K562 (cell line): Measurements from ENCODE around the gene NR6A1. TPM values are rescaled to one million over a fixed set of nuclear protein-coding genes. Genes with fewer than 3 reads are reported as not detected.

Source experiments
- ATAC-seq: fragments of 200-7000 bp; cut with Tn5 transposase; 3 replicates; pipeline ENCODE4 v1.9.1; 2020; ENCODE audit warnings: moderate library complexity
- BruUV-seq: library from RNA; stranded (reverse); fragments of 400-500 nt; replicated peaks from 2 replicates; lab custom pipeline; 2021; lab: Mats Ljungman, UMichigan
- CTCF ChIA-PET: fragments of 300-600 bp; formaldehyde crosslinking; extraction: SDS; loops from one replicate; lab custom pipeline; 2021; ENCODE audit warnings: low intra/inter-chr PET ratio; lab: Yijun Ruan, JAX
- POLR2A ChIA-PET: fragments of 300-600, 350-650 bp; sonication (Branson Sonifier 250); formaldehyde crosslinking; extraction: SDS; loops from one replicate; lab custom pipeline; 2021; ENCODE audit warnings: antibody characterized with exemption, inconsistent platforms; lab: Yijun Ruan, JAX
- DNase-seq, 4 experiments: peaks; one replicate each; pipeline versions ENCODE4 v3.0.0 to v3.0.0-alpha.2; 2011 to 2018; ENCODE audit warnings: low spot score in 3 of 4, mixed read lengths in 3 of 4; ENCODE audit errors: extremely low read depth in 1 of 4
- FAIRE-seq: peaks from 2 replicates; lab custom pipeline; 2011; peaks lifted over from hg19 to GRCh38; lab: Jason Lieb, UNC
- H2AFZ ChIP-seq: 2 replicates; pipeline ENCODE4 v1.6.0; 2011; ENCODE audit warnings: low read depth, low read length, control low read depth, inconsistent platforms
- H3K27ac ChIP-seq: fragments of 200-600 bp; 3 replicates; pipeline ENCODE4 v1.8.0; 2011; ENCODE audit warnings: low read depth, mild to moderate bottlenecking, control low read depth, inconsistent platforms, low read length, moderate library complexity, mixed read lengths; ENCODE audit errors: extremely low read depth
- H3K27me3 ChIP-seq, 2 experiments: fragments of 300-600 bp in 1 of 2; 2 replicates in 1 of 2; 3 replicates in 1 of 2; pipeline versions ENCODE4 v1.6.0 to v1.8.0; 2011; ENCODE audit warnings: inconsistent platforms in 2 of 2, low read length in 2 of 2, mild to moderate bottlenecking in 1 of 2, mixed read lengths in 1 of 2, moderate library complexity in 1 of 2; ENCODE audit not compliant: control insufficient read depth in 2 of 2, insufficient read depth in 2 of 2
- H3K36me3 ChIP-seq: fragments of 300-600 bp; 3 replicates; pipeline ENCODE4 v1.8.0; 2011; ENCODE audit warnings: mild to moderate bottlenecking, low read length, inconsistent platforms; ENCODE audit not compliant: control insufficient read depth, insufficient read depth
- H3K4me1 ChIP-seq, 2 experiments: fragments of 200-600 bp in 1 of 2; replicated peaks in 1 of 2; 2 replicates in 1 of 2; 3 replicates in 1 of 2; pipeline versions ENCODE4 v1.5.1 to v1.8.0; 2011; ENCODE audit warnings: inconsistent platforms in 2 of 2, low read length in 2 of 2, mild to moderate bottlenecking in 1 of 2, mixed read lengths in 1 of 2, moderate library complexity in 1 of 2; ENCODE audit not compliant: control insufficient read depth in 2 of 2, insufficient read depth in 2 of 2
- H3K4me2 ChIP-seq: 2 replicates; pipeline ENCODE4 v1.6.1; 2011; ENCODE audit warnings: low read length, control low read depth, inconsistent platforms, mixed read lengths; ENCODE audit not compliant: insufficient read depth
- H3K4me3 ChIP-seq: fragments of 200-600 bp; sonication (generic), shearing (Covaris generic); 2 replicates; pipeline ENCODE4 v1.5.1; 2016; ENCODE audit warnings: control low read depth, inconsistent platforms
- H3K79me2 ChIP-seq: fragments of 200-600 bp; 3 replicates; pipeline ENCODE4 v1.8.0; 2011; ENCODE audit warnings: low read length, inconsistent platforms; ENCODE audit not compliant: control insufficient read depth, insufficient read depth
- H3K9ac ChIP-seq, 2 experiments: 2 replicates each; pipeline versions ENCODE4 v1.6.0 to v1.6.1; 2011; ENCODE audit warnings: low read depth in 2 of 2, low read length in 2 of 2, control low read depth in 1 of 2, inconsistent platforms in 1 of 2, mild to moderate bottlenecking in 1 of 2, mixed read lengths in 1 of 2; ENCODE audit not compliant: insufficient read depth in 1 of 2
- H3K9me1 ChIP-seq: one replicate; pipeline ENCODE4 v1.6.0; 2011; ENCODE audit warnings: inconsistent platforms, mild to moderate bottlenecking, low read length, moderate library complexity; ENCODE audit not compliant: control insufficient read depth, insufficient read depth
- H3K9me3 ChIP-seq: replicated peaks from 2 replicates; pipeline ENCODE4 v1.5.1; 2011; ENCODE audit warnings: low read depth, low read length, inconsistent platforms; ENCODE audit not compliant: control insufficient read depth, insufficient read depth
- H4K20me1 ChIP-seq: replicated peaks from 2 replicates; pipeline ENCODE4 v1.6.1; 2011; ENCODE audit warnings: low read length, inconsistent platforms, mixed read lengths; ENCODE audit not compliant: control insufficient read depth, insufficient read depth
- BRD9 ChIP-seq: fragments of 450-650 bp; IDR thresholded peaks from 2 replicates; pipeline ENCODE4 v1.6.1; 2018; ENCODE audit warnings: low read depth; ENCODE audit not compliant: partially characterized antibody
- ZFP36 ChIP-seq: fragments of 150-350 bp; IDR thresholded peaks from 2 replicates; pipeline ENCODE4 v1.6.1; 2018; ENCODE audit warnings: low read length, low read depth; ENCODE audit not compliant: partially characterized antibody
- WGBS: fragments of 100-300 bp; shearing (Covaris generic); methylation state at CpG from one replicate; pipeline ENCODE4 v1.1.6; 2016; ENCODE audit warnings: low coverage, mixed read lengths; ENCODE audit not compliant: insufficient coverage; ENCODE audit errors: missing lambda C conversion rate; 5-methylcytosine and 5-hydroxymethylcytosine counted together
- in situ Hi-C: fragments of 300-500 bp; cut with MboI; formaldehyde crosslinking; loops from 4 replicates; pipeline ENCODE4 v1.15.0; 2018; ENCODE audit warnings: inconsistent platforms, mixed read lengths
- intact Hi-C: fragments of 100-400 bp; cut with micrococcal nuclease; formaldehyde crosslinking; loops from 2 replicates; pipeline ENCODE4 v1.14.2; 2022
- polyA plus RNA-seq, 8 experiments: library from polyadenylated mRNA; depleted of rRNA in 4 of 8; stranded (reverse) in 5 of 8; unstranded in 3 of 8; fragments of >200 nt; fragmentation: Nextera tagmentation in 2 of 8; fragmentation: Illumina TruSeq in 1 of 8; extraction: Ambion mirVana in 2 of 8; extraction: Trizol in 1 of 8; gene quantifications; 2 replicates each; pipeline versions ENCODE4 v1.2.1 to v1.2.3, GENCODE V29; 2011 to 2014; ENCODE audit warnings: inconsistent platforms in 1 of 8, missing spikeins in 1 of 8
- total RNA-seq, 7 experiments: library from RNA; depleted of rRNA in 6 of 7; stranded (reverse); fragments of >200 nt in 6 of 7; fragmentation: Illumina TruSeq in 2 of 7; extraction: Trizol in 2 of 7; gene quantifications; 2 replicates each; pipeline versions ENCODE4 v1.2.1 to v1.2.3, GENCODE V29; 2011 to 2021; ENCODE audit warnings: low replicate concordance in 1 of 7
- TF ChIP-seq, protein P1 (sequence below): fragments of 450-650 bp; formaldehyde crosslinking; IDR thresholded peaks from 2 replicates; pipeline ENCODE4 v1.4.0; 2022; ENCODE audit warnings: missing genetic modification characterization

Gene NR6A1
- total and polyA plus RNA-seq, 9 of the 15 experiments (the other 6 are each of a cell fraction or from before 2014, with no cell fraction given), result 9.7 to 55.4 (median 28.3) TPM

DNA sequence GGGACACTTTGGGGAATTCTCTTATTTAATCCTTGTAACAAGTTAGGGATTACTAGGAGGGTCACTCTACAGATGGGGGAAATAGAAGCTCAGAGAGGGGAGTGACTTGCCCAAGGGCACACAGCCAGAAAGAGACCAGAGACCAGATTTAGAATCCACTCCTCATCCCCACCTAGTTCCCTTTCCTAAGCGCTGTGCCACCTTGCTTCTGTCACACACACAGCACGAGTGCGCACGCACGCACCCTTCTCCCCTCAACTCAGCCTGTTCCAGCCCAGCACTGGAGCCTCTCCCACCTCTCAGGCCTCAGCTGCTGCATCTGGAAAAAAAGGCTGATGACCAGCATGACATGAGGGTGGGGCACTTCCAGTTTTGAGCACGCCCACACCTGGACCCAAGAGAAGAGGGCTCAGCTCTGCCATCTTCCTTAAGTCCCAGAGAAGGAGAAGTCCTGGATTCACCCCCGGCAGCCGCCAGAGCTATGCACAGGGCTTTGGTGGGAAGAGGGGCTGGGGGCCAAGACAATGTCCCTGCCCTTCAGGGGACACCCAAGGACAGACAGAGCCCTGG lies 282.4 kb downstream of the NR6A1 start:
- Histone ChIP-seq H3K4me2 (no peak overlapping the region), H3K4me3 (no peak overlapping the region), H4K20me1 (peaks cover 19% of the 10 kb centered on the region), H3K79me2 (no peaks in the 10 kb centered on the region), H3K9me3 (no peaks in the 10 kb centered on the region), H3K36me3 (no peaks in the 10 kb centered on the region), H3K9ac (no peak overlapping the region), H3K9me1 (no peaks in the 10 kb centered on the region), H2AFZ (no peak overlapping the region), H3K27ac (no peak overlapping the region), H3K27me3 (peaks cover 32 to 82% of the 10 kb centered on the region in 2 experiments), H3K4me1 (peaks cover 0 to 31% of the 10 kb centered on the region in 2 experiments; a peak in 2 of 5 replicates)
- ATAC-seq, result no peak
- CTCF ChIA-PET, result no interaction called here
- no TSS peak for BruUV-seq
- WGBS, result 31% methylated on average over 8 of the region's 8 CpGs
- TF ChIP-seq ZFP36 (peak; percentile 40), BRD9 (peak; percentile 96)
- TF ChIP-seq, protein P1, sequence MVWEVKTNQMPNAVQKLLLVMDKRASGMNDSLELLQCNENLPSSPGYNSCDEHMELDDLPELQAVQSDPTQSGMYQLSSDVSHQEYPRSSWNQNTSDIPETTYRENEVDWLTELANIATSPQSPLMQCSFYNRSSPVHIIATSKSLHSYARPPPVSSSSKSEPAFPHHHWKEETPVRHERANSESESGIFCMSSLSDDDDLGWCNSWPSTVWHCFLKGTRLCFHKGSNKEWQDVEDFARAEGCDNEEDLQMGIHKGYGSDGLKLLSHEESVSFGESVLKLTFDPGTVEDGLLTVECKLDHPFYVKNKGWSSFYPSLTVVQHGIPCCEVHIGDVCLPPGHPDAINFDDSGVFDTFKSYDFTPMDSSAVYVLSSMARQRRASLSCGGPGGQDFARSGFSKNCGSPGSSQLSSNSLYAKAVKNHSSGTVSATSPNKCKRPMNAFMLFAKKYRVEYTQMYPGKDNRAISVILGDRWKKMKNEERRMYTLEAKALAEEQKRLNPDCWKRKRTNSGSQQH, result no peak
- in situ Hi-C loops (no loop called here), intact Hi-C loops (no loop called here)
- DNase-seq, result no peak
- no peak for FAIRE-seq
- POLR2A ChIA-PET, result interaction anchor here (1.1 kb wide), 1 partner anchor 107 kb away, joined by 3 read pairs; no protein-coding TSS in a partner anchor
